GM19395 (cell line): Measurements from ENCODE around the gene ITPRIPL2.
A peak's percentile ranks its signal among the peaks of the same experiment; 100 is the strongest.

Source experiments
- ATAC-seq: cut with Tn5 transposase; IDR thresholded peaks from one replicate; pipeline ENCODE4 v1.9.1; 2021; ENCODE audit warnings: mild to moderate bottlenecking, moderate library complexity; ENCODE audit not compliant: unreplicated experiment

The ITPRIPL2 gene

GRCh38 chr16:19118938-19119431, 5.2 kb downstream of the ITPRIPL2 start:
- ATAC-seq = no peak

GRCh38 chr16:19119564-19119963, 5.8 kb downstream of the ITPRIPL2 start:
- no peak for ATAC-seq

GRCh38 chr16:19123535-19124178, 9.9 kb downstream of the ITPRIPL2 start:
- no peak for ATAC-seq

GRCh38 chr16:19126300-19126699, 12.5 kb downstream of the ITPRIPL2 start:
- no peak for ATAC-seq

- peak; percentile 5 for ATAC-seq
These were observed 13.4 kb downstream of the ITPRIPL2 start for GRCh38 chr16:19127205-19127604.

- peak; percentile 75 for ATAC-seq
These were observed 13.9 kb downstream of the ITPRIPL2 start for GRCh38 chr16:19127674-19128131.

GRCh38 chr16:19128454-19129200, 14.9 kb downstream of the ITPRIPL2 start:
- no peak for ATAC-seq

GRCh38 chr16:19130385-19130784, 16.6 kb downstream of the ITPRIPL2 start:
- no peak for ATAC-seq

- no peak for ATAC-seq
These were observed 17.4 kb downstream of the ITPRIPL2 start for GRCh38 chr16:19130852-19131824.

- no peak for ATAC-seq
These were observed 18.1 kb downstream of the ITPRIPL2 start for GRCh38 chr16:19131825-19132218.

- ATAC-seq = no peak
These were observed 18.5 kb downstream of the ITPRIPL2 start for GRCh38 chr16:19132255-19132654.

- no peak for ATAC-seq
These were observed 19.1 kb downstream of the ITPRIPL2 start for GRCh38 chr16:19132898-19133297.

- ATAC-seq = no peak
These were observed 19.8 kb downstream of the ITPRIPL2 start for GRCh38 chr16:19133600-19133999.

- ATAC-seq = no peak
These were observed 21.6 kb downstream of the ITPRIPL2 start for GRCh38 chr16:19135201-19135842.

GRCh38 chr16:19135896-19136438, 22.2 kb downstream of the ITPRIPL2 start:
- no peak for ATAC-seq

- ATAC-seq = no peak
These were observed 22.9 kb downstream of the ITPRIPL2 start for GRCh38 chr16:19136549-19137196.

GRCh38 chr16:19137201-19138128, 23.7 kb downstream of the ITPRIPL2 start:
- no peak for ATAC-seq

- no peak for ATAC-seq
These were observed 24.8 kb downstream of the ITPRIPL2 start for GRCh38 chr16:19138601-19139000.
